Upper lobe of left lung (tissue), 6 donors: ENCODE data around the gene ATP6V1G2. TPM values are rescaled to one million over a fixed set of nuclear protein-coding genes. Genes with fewer than 3 reads are reported as not detected.
"Not testable (repeated sequence)": the region's sequence is repeated elsewhere in the genome, so short reads cannot be mapped to it uniquely, and the experiment has no call there.

ENCODE experiments used
- ATAC-seq, 2 donors: fragments of 200-7000 bp; cut with Tn5 transposase; one replicate each; pipeline ENCODE4 v1.9.1; 2022; ENCODE audit warnings: mild to moderate bottlenecking in 2 of 2, moderate library complexity in 2 of 2; ENCODE audit not compliant: low FRiP score in 2 of 2
- DNase-seq, 2 donors: peaks; one replicate each; pipeline ENCODE4 v3.0.0-alpha.2; 2019 to 2020
- H3K27ac ChIP-seq, 4 donors: fragments of 200-600 bp; sonication (generic); one replicate each; pipeline ENCODE4 v1.5.1; 2016 to 2019
- H3K27me3 ChIP-seq, 4 donors: fragments of 200-600 bp; sonication (generic); one replicate each; pipeline ENCODE4 v1.5.1; 2017 to 2019
- H3K36me3 ChIP-seq, 4 donors: fragments of 200-600 bp; sonication (generic); one replicate each; pipeline ENCODE4 v1.5.1; 2016 to 2019
- H3K4me1 ChIP-seq, 4 donors: fragments of 200-600 bp; sonication (generic); one replicate each; pipeline ENCODE4 v1.5.1; 2018 to 2019
- H3K4me3 ChIP-seq, 4 donors: fragments of 200-600 bp; sonication (generic); one replicate each; pipeline ENCODE4 v1.5.1; 2017 to 2019; ENCODE audit warnings: mild to moderate bottlenecking in 2 of 4, moderate library complexity in 1 of 4
- H3K9me3 ChIP-seq, 4 donors: fragments of 200-600 bp; sonication (generic); one replicate each; pipeline ENCODE4 v1.5.1; 2018 to 2019
- EP300 ChIP-seq, 4 donors: sonication (generic); formaldehyde crosslinking; IDR thresholded peaks; one replicate each; pipeline ENCODE4 v1.5.1; 2017; ENCODE audit warnings: antibody characterized with exemption in 4 of 4, control low read depth in 2 of 4
- POLR2A ChIP-seq, 4 donors: fragments of 450-650 bp; IDR thresholded peaks; one replicate each; pipeline ENCODE4 v1.5.1; 2016 to 2017; ENCODE audit warnings: antibody characterized with exemption in 4 of 4, mild to moderate bottlenecking in 2 of 4
- POLR2AphosphoS5 ChIP-seq, 2 donors: sonication (generic); formaldehyde crosslinking; IDR thresholded peaks; one replicate each; pipeline ENCODE4 v1.5.1; 2017; ENCODE audit warnings: antibody characterized with exemption in 2 of 2
- WGBS, 2 donors: methylation state at CpG; one replicate each; pipeline ENCODE4 v1.1.5; 2017 to 2018; 5-methylcytosine and 5-hydroxymethylcytosine counted together
- total RNA-seq, 6 donors: library from RNA; depleted of rRNA in 4 of 6; stranded (reverse); fragments of >200 nt in 4 of 6; gene quantifications; one replicate each; pipeline versions ENCODE4 v1.1.0 to v1.2.1, GENCODE V29; 2016 to 2021
- TF ChIP-seq, protein P1 (sequence below), 6 experiments: fragments of 450-650 bp in 4 of 6; fragments of 200-600 bp in 2 of 6; sonication (generic) in 2 of 6; IDR thresholded peaks; one replicate each; pipeline ENCODE4 v1.5.1; 2016 to 2019; ENCODE audit warnings: antibody characterized with exemption in 6 of 6
- donor health status: DM: no; HTN: no; CAD: no; lungs with moderate emphysema.
- donor health status: DM: no; HTN: yes; CAD: no; lungs with severe emphysema.

Gene ATP6V1G2
- total RNA-seq, 6 donors from 2014 or later = 0.55 to 2.0 (median 1.1) TPM

DNA sequence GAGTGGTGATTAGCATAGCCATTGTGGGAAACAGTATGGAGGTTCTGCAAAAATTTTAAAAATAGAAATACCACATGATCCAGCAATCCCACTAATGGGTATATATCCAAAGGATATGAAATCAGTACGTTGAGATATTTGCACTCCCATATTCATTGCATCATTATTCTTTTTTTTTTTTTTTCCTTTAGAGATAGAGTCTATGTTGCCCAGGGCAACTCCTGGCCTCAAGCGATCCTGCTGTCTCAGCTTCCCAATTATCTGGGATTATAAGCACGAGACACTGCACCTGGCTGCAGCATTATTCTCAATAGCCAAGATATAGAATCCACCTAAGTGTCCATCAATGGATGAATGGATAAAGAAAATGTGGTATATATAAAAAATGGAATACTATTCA is 24.6 kb downstream of the ATP6V1G2 start:
- no peak for ATAC-seq
- Histone ChIP-seq H3K36me3 (no peaks in the 10 kb centered on the region), H3K9me3 (no peaks in the 10 kb centered on the region), H3K27ac (no peak overlapping the region), H3K27me3 (no peaks in the 10 kb centered on the region), H3K4me3 (no peak overlapping the region), H3K4me1 (peaks cover 0 to 11% (median 3%) of the 10 kb centered on the region in 4 donors)
- 84 to 85% methylated on average over 3 of the region's 3 CpGs for WGBS, 2 donors
- no peak for DNase-seq
- no peak for TF ChIP-seq POLR2A (IDR thresholded peaks at IDR 0.05)
- TF ChIP-seq EP300 (IDR thresholded peaks at IDR 0.05) = no peak
- TF ChIP-seq POLR2AphosphoS5 (IDR thresholded peaks at IDR 0.05) = no peak
- TF ChIP-seq, protein P1, sequence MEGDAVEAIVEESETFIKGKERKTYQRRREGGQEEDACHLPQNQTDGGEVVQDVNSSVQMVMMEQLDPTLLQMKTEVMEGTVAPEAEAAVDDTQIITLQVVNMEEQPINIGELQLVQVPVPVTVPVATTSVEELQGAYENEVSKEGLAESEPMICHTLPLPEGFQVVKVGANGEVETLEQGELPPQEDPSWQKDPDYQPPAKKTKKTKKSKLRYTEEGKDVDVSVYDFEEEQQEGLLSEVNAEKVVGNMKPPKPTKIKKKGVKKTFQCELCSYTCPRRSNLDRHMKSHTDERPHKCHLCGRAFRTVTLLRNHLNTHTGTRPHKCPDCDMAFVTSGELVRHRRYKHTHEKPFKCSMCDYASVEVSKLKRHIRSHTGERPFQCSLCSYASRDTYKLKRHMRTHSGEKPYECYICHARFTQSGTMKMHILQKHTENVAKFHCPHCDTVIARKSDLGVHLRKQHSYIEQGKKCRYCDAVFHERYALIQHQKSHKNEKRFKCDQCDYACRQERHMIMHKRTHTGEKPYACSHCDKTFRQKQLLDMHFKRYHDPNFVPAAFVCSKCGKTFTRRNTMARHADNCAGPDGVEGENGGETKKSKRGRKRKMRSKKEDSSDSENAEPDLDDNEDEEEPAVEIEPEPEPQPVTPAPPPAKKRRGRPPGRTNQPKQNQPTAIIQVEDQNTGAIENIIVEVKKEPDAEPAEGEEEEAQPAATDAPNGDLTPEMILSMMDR (IDR thresholded peaks at IDR 0.05) = no peak

GRCh38 chr6:31513456-31514165 is 32.8 kb downstream of the ATP6V1G2 start:
- ATAC-seq (no peak), DNase-seq (no peak)
- Histone ChIP-seq H3K4me1 (no peaks in the 10 kb centered on the region), H3K27me3 (no peaks in the 10 kb centered on the region), H3K4me3 (no peak overlapping the region), H3K27ac (no peak overlapping the region), H3K9me3 (no peaks in the 10 kb centered on the region), H3K36me3 (peaks cover 0 to 22% (median 11%) of the 10 kb centered on the region in 4 donors)
- TF ChIP-seq POLR2AphosphoS5 (IDR thresholded peaks at IDR 0.05) (no peak), EP300 (IDR thresholded peaks at IDR 0.05) (no peak), POLR2A (IDR thresholded peaks at IDR 0.05) (no peak)
- TF ChIP-seq, protein P1 (IDR thresholded peaks at IDR 0.05) = no peak
- WGBS, 2 donors = 82 to 91% methylated on average over 4 of the region's 5 CpGs

DNA sequence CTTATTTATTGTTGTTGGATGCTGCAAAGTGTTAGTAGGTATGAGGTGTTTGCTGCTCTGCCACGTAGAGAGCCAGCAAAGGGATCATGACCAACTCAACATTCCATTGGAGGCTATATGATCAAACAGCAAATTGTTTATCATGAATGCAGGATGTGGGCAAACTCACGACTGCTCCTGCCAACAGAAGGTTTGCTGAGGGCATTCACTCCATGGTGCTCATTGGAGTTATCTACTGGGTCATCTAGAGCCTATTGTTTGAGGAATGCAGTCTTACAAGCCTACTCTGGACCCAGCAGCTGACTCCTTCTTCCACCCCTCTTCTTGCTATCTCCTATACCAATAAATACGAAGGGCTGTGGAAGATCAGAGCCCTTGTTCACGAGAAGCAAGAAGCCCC is 36.4 kb downstream of the ATP6V1G2 start:
- Histone ChIP-seq H3K4me1 (no peaks in the 10 kb centered on the region), H3K4me3 (no peak overlapping the region), H3K27me3 (no peaks in the 10 kb centered on the region), H3K27ac (no peak overlapping the region), H3K36me3 (peaks cover 0 to 42% (median 30%) of the 10 kb centered on the region in 4 donors), H3K9me3 (no peaks in the 10 kb centered on the region)
- no peak for ATAC-seq
- TF ChIP-seq EP300 (IDR thresholded peaks at IDR 0.05) (no peak), POLR2A (IDR thresholded peaks at IDR 0.05) (no peak), POLR2AphosphoS5 (IDR thresholded peaks at IDR 0.05) (no peak)
- TF ChIP-seq, protein P1 (IDR thresholded peaks at IDR 0.05) = no peak
- no peak for DNase-seq
- 61 to 68% methylated on average over 4 of the region's 4 CpGs for WGBS, 2 donors

GRCh38 chr6:31509036-31509435 is 37.4 kb downstream of the ATP6V1G2 start:
- DNase-seq, H3K27ac ChIP-seq, H3K4me3 ChIP-seq, ATAC-seq, H3K4me1 ChIP-seq, H3K9me3 ChIP-seq, H3K27me3 ChIP-seq: not testable (repeated sequence)
- peaks cover 0 to 42% (median 30%) of the 10 kb centered on the region in 4 donors for H3K36me3 ChIP-seq
- WGBS, 2 donors = 40% methylated on average over 2 of the region's 2 CpGs; no CpG with 5 or more reads in 1 of the 2 donors

DNA sequence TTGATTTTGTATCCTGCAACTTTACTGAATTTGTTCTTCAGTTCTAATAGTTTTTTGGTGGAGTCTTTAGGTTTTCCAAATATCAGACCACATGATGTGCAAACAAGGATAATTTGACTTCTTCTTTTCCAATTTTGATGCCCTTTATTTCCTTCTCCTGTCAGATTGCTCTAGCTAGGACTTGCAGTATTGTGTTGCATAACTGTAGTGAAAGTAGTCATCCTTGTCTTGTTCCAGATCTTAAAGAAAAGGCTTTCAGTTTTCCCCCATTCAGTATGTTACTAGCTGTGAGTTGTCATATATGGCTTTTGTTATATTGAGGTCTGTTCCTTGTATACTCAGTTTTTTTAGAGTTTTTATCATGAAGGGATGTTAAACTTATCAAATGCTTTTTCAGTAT is 43.8 kb downstream of the ATP6V1G2 start:
- H3K4me1 ChIP-seq = peaks cover 2 to 10% (median 7%) of the 10 kb centered on the region in 4 donors
- H3K4me3 ChIP-seq = no peak overlapping the region
- ATAC-seq (no peak), DNase-seq (no peak)
- H3K27me3 ChIP-seq = no peaks in the 10 kb centered on the region
- peaks cover 0 to 16% (median 14%) of the 10 kb centered on the region in 4 donors for H3K36me3 ChIP-seq
- no peak for TF ChIP-seq POLR2AphosphoS5 (IDR thresholded peaks at IDR 0.05)
- TF ChIP-seq, protein P1 (IDR thresholded peaks at IDR 0.05) = no peak
- no peak for TF ChIP-seq POLR2A (IDR thresholded peaks at IDR 0.05)
- no peak for TF ChIP-seq EP300 (IDR thresholded peaks at IDR 0.05)
- H3K27ac ChIP-seq = no peak overlapping the region
- no peaks in the 10 kb centered on the region for H3K9me3 ChIP-seq

DNA sequence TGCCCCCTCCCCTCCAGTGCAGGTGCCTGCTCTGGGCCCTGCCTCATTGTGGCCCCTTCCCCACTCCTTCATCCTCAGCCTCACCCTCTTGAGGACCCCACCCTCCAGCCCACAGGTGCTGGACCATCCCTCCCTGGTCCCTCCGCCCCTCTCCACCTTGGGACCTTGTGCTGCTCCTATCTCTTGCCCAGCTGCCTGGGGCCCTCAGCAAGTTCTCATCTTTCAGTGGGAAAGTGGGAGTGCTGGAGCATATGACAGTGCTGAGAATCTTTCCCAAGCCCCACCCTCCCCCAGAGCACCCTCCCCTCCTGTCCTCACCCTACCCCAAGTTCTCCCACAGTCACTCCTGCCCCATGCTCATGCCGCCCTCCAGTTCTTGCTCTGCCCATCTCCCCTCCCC is 46.8 kb downstream of the ATP6V1G2 start:
- 100% methylated on average over 1 of the region's 2 CpGs for WGBS, 2 donors
- H3K27me3 ChIP-seq = not testable (repeated sequence)

More for the DNA sequence above, 46.8 kb downstream of the ATP6V1G2 start:
- not testable (repeated sequence) for H3K9me3 ChIP-seq, H3K27ac ChIP-seq, H3K4me3 ChIP-seq, ATAC-seq, H3K36me3 ChIP-seq, DNase-seq
- H3K4me1 ChIP-seq = peaks cover 10 to 27% (median 16%) of the 10 kb centered on the region in 4 donors
